ENCODE data around the gene LMAN2L.

LMAN2L gene

DNA sequence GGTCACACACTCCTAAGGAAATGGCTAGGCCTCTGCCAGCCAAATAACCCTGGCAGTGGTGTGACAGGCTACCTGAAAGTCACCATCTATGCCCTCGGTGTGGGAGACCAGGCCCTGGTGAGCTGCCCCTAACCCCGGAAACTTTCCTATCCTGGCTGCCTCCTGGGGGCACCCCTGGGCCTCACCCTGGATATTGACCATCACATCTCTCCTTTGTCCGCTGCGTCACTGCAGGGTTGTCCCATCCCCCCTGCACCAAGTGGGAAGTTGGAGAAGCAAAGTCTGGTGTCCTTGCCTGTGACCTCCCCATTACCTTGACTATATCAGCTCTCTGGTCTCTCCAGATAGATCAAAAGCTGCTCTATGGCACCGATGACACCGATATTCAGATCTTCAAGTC is 78.5 kb downstream of the LMAN2L start:
- H3K4me3 ChIP-seq (replicated peaks; ENCODE audit: low read depth, low read length): no peak overlapping the region
- TF ChIP-seq, protein P1, sequence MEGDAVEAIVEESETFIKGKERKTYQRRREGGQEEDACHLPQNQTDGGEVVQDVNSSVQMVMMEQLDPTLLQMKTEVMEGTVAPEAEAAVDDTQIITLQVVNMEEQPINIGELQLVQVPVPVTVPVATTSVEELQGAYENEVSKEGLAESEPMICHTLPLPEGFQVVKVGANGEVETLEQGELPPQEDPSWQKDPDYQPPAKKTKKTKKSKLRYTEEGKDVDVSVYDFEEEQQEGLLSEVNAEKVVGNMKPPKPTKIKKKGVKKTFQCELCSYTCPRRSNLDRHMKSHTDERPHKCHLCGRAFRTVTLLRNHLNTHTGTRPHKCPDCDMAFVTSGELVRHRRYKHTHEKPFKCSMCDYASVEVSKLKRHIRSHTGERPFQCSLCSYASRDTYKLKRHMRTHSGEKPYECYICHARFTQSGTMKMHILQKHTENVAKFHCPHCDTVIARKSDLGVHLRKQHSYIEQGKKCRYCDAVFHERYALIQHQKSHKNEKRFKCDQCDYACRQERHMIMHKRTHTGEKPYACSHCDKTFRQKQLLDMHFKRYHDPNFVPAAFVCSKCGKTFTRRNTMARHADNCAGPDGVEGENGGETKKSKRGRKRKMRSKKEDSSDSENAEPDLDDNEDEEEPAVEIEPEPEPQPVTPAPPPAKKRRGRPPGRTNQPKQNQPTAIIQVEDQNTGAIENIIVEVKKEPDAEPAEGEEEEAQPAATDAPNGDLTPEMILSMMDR (IDR thresholded peaks at IDR 0.05; ENCODE audit: low read length, missing control alignments): no peak
- no peak for DNase-seq (ENCODE audit: low read depth)

DNA sequence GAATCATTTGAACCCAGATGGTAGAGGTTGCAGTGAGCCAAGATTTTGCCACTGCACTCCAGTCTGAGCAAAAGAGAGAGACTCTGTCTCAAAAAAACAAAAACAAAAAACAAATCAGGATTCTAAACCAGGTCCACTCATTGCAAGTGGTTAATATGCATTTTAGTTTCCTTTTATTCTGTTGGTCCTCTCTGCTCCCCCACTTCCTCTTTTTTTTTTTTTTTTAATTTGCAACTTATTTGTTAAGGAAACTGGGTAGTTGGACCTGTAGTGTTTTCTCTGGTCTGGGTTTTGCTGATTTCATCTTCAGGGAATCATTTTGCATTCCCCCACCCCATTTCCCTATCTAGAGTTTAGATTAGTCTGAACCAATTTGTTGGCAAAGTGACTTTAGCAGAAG is 83.3 kb downstream of the LMAN2L start:
- DNase-seq (ENCODE audit: low read depth): no peak
- TF ChIP-seq, protein P1 (IDR thresholded peaks at IDR 0.05; ENCODE audit: low read length, missing control alignments): no peak
- no peak overlapping the region for H3K4me3 ChIP-seq (replicated peaks; ENCODE audit: low read depth, low read length)
